ENCODE measurements around the gene OSTN. TPM values are rescaled to one million over a fixed set of nuclear protein-coding genes. Genes with fewer than 3 reads are reported as not detected.
"Not testable (repeated sequence)": the region's sequence is repeated elsewhere in the genome, so short reads cannot be mapped to it uniquely, and the experiment has no call there.

Gene OSTN
- total RNA-seq, 1 donor from 2014 or later, result not detected

DNA sequence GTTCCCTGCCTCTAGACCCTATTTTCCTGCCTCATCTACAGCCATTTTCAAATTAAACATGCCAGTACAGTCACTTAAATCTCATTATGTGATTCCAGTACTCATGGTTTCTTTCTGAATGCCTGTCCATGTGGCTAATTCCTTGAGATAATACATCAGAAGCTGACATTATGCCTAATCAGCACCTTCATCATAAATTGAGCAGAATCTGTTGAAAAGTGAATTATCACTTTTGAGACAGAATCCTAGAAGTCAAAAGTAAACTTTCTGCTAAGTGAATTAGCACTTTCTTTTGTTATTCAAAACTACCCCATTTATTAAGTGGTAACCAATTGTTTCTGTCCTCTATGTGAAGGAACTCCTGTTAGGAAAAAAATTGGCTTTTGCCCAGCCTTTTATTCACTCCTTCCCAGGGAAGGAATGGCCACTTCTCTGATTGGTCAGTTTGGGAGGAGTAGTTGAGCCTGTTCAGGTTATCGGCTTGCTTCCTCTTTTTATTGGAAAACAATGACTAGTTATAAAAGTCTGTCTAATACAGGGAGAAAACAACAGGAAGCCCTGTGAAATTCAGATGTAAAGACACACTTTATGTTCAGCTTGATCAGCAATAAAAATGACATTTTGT, 40.5 kb downstream of the OSTN start:
- Histone ChIP-seq H3K27me3 (ENCODE audit: low read depth) (no peaks in the 10 kb centered on the region), H3K9me3 (no peaks in the 10 kb centered on the region), H3K4me3 (no peak overlapping the region), H3K27ac (no peak overlapping the region), H3K4me1 (no peaks in the 10 kb centered on the region), H3K36me3 (no peaks in the 10 kb centered on the region)
- intact Hi-C loops (cut with DNase I), result no loop called here
- ATAC-seq (no peak), DNase-seq (no peak)
- TF ChIP-seq, protein P1, sequence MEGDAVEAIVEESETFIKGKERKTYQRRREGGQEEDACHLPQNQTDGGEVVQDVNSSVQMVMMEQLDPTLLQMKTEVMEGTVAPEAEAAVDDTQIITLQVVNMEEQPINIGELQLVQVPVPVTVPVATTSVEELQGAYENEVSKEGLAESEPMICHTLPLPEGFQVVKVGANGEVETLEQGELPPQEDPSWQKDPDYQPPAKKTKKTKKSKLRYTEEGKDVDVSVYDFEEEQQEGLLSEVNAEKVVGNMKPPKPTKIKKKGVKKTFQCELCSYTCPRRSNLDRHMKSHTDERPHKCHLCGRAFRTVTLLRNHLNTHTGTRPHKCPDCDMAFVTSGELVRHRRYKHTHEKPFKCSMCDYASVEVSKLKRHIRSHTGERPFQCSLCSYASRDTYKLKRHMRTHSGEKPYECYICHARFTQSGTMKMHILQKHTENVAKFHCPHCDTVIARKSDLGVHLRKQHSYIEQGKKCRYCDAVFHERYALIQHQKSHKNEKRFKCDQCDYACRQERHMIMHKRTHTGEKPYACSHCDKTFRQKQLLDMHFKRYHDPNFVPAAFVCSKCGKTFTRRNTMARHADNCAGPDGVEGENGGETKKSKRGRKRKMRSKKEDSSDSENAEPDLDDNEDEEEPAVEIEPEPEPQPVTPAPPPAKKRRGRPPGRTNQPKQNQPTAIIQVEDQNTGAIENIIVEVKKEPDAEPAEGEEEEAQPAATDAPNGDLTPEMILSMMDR (IDR thresholded peaks at IDR 0.05), result no peak

DNA sequence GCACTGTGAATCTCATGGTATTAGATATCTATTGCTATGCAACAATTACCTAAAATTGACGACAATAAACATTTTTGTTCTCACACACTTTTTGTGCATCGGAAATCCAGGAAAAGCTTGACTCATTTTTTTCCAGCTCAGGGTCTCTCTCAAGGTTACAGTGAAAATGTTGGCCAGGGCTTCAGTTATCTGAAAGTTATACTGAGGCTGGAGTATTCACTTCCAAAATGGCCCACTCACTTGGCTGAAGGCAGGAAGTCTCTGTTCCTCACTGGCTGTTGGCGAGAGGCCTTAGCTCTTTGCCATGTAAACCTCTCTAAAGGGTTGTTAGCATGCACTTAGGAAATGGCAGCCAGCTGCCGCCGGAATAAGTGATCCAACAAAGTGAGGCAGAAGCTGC, 41.4 kb downstream of the OSTN start:
- DNase-seq (no peak), ATAC-seq (no peak)
- Histone ChIP-seq H3K4me1 (no peaks in the 10 kb centered on the region), H3K27ac (no peak overlapping the region), H3K36me3 (no peaks in the 10 kb centered on the region), H3K9me3 (no peaks in the 10 kb centered on the region), H3K4me3 (no peak overlapping the region), H3K27me3 (ENCODE audit: low read depth) (no peaks in the 10 kb centered on the region)
- intact Hi-C loops (cut with DNase I), result no loop called here
- TF ChIP-seq, protein P1 (IDR thresholded peaks at IDR 0.05), result no peak

DNA sequence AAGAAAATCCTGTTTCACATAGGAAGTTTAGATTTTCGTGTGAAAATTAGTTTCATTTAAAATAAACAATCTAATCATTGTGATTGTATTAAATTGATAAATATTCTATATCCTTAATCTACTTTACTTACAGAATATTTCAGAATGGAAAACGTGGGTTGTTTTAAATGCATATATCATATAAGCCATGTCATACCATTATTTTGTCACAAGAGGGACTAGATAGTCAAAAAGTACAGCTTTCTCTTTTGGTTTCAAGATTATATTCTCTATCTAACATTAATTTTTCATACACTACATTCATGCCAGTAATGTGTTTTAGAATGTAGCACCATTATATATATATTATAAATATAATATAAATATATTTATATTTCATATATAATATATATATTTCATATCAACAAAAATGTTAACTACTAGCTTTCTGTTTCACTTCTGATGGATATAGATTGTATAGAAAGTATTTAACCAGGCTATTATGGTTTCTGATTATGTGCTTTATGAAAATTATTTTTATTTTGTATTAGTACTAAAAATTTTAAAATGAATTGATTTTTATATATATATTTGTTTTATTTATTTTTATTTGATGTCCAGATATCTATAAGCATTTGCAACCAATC, 45.3 kb downstream of the OSTN start:
- TF ChIP-seq, protein P1 (IDR thresholded peaks at IDR 0.05), result peak; percentile 57
- Histone ChIP-seq H3K4me1 (no peaks in the 10 kb centered on the region), H3K4me3 (no peak overlapping the region), H3K36me3 (no peaks in the 10 kb centered on the region), H3K27ac (no peak overlapping the region), H3K9me3 (no peaks in the 10 kb centered on the region), H3K27me3 (ENCODE audit: low read depth) (no peaks in the 10 kb centered on the region)
- no peak for ATAC-seq
- intact Hi-C loops (cut with DNase I), result no loop called here
- no peak for DNase-seq

DNA sequence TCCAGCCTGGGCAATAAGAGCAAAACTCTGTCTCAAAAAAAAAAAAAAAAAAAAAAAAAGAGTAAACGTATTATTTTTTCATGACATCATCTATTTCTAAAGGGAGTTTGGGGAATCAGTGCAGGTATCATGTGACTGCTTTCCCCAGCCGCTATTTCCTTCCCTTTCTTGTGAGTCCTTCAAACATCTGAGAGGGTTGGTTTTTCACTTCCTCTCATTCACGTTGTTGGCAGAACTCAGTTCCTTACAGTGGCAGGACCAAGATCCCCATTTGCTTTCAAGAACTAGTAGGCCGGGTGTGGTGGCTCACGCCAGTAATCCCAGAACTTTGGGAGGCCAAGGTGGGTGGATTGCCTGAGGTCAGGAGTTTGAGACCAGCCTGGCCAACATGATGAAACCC, 47.0 kb downstream of the OSTN start:
- H3K4me3 ChIP-seq; intact Hi-C loops (cut with DNase I); H3K4me1 ChIP-seq; H3K27ac ChIP-seq; DNase-seq; H3K36me3 ChIP-seq; H3K27me3 ChIP-seq (ENCODE audit: low read depth); H3K9me3 ChIP-seq: not testable (repeated sequence)
- peak; percentile 62 to 79 for ATAC-seq

DNA sequence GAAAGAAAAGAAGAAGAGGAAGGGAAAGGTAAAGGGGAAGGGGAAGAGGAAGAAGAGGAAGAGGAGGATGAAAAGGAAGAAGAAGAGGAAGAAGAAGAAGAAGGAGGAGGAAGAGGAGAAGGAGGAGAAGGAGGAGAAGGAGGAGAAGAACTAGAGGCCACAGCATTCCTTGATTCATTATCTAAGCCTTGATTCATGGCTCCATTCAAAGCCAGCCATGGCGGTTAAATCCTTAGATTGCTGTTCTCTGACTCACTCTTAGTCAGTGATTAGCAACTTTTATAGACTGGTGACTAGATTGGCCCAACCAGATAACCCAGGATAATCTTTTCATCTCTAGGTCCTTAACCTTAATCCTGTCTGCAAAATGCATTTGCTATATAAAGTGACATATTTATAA, 47.6 kb downstream of the OSTN start:
- no peak overlapping the region for H3K4me3 ChIP-seq
- intact Hi-C loops (cut with DNase I), result no loop called here
- H3K36me3 ChIP-seq, result no peaks in the 10 kb centered on the region
- no peak overlapping the region for H3K27ac ChIP-seq
- TF ChIP-seq, protein P1 (IDR thresholded peaks at IDR 0.05), result no peak
- no peaks in the 10 kb centered on the region for H3K4me1 ChIP-seq
- no peak for DNase-seq
- ATAC-seq, result no peak
- H3K9me3 ChIP-seq, result no peaks in the 10 kb centered on the region
- no peaks in the 10 kb centered on the region for H3K27me3 ChIP-seq (ENCODE audit: low read depth)

DNA sequence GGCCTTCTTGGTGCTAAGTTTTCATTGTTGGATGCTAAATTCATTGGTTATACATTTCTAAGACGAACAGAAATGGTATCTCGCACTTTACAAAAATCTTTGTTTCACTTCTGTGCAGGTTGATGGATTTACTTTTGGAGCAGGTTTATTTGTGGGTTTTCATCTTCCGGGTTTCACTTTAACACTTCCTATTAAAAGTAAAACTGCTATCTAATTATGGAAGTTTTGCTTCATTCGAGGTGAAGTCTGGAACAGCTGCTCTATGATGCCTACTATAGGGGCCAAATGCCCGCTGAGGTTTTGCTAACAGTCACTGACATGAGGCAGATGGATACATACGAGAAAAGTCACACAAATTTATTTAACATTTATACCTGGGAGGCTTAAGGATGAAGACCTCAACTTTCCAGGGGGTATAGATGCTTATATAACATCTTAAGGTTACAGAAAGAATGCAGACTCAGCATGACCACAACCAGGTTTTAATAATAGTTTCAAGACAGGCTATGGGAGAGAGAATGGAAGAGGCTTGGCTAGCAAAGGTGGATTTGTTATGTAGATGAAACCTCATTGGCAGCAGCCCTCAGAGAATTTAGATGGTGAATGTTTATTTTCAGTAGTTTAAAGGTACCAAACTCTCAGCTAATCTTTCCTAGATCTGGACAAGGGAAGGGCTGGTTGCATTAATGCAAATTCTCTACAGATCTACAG, 54.2 kb downstream of the OSTN start:
- Histone ChIP-seq H3K4me1 (no peaks in the 10 kb centered on the region), H3K27me3 (ENCODE audit: low read depth) (no peaks in the 10 kb centered on the region), H3K9me3 (no peaks in the 10 kb centered on the region), H3K36me3 (no peaks in the 10 kb centered on the region), H3K4me3 (no peak overlapping the region), H3K27ac (no peak overlapping the region)
- intact Hi-C loops (cut with DNase I), result no loop called here
- TF ChIP-seq, protein P1 (IDR thresholded peaks at IDR 0.05), result no peak
- no peak for ATAC-seq
- DNase-seq, result no peak

Measured in lower lobe of right lung (tissue), 2 donors.